ENCODE measurements around the gene GOLGA2. TPM values are rescaled to one million over a fixed set of nuclear protein-coding genes. Genes with fewer than 3 reads are reported as not detected.

GOLGA2 gene
- polyA plus RNA-seq, 3 donors from 2014 or later, result 4.3 to 11.7 (median 4.9) TPM

- DNase-seq, result peak; percentile 89 to 92 (median 91)
- H3K4me3 Mint-ChIP-seq, result peak overlapping the region; percentile 71 to 87 (median 77)
- no peaks in the 10 kb centered on the region for H3K36me3 Mint-ChIP-seq
- H3K27me3 Mint-ChIP-seq (ENCODE audit: low read depth in 3 of 3), result peaks cover 4 to 7% (median 6%) of the 10 kb centered on the region in 3 donors
- peak overlapping the region; percentile 62 to 88 (median 82) for H3K27ac Mint-ChIP-seq
- no peaks in the 10 kb centered on the region for H3K9me3 Mint-ChIP-seq
- peaks cover 24 to 31% of the 10 kb centered on the region in 2 donors for H3K4me1 Mint-ChIP-seq
These were observed 25.6 kb downstream of the GOLGA2 start for GRCh38 chr9:128249908-128250838.

- no peaks in the 10 kb centered on the region for H3K36me3 Mint-ChIP-seq
- peaks cover 24 to 31% of the 10 kb centered on the region in 2 donors for H3K4me1 Mint-ChIP-seq
- H3K4me3 Mint-ChIP-seq, result peak overlapping the region; percentile 71 to 87 (median 77)
- no peaks in the 10 kb centered on the region for H3K9me3 Mint-ChIP-seq
- DNase-seq, result no peak
- H3K27me3 Mint-ChIP-seq (ENCODE audit: low read depth in 3 of 3), result peaks cover 4 to 7% (median 5%) of the 10 kb centered on the region in 3 donors
- peak overlapping the region; percentile 69 to 88 (median 82) for H3K27ac Mint-ChIP-seq
These were observed 26.3 kb downstream of the GOLGA2 start for GRCh38 chr9:128249558-128249907.

GRCh38 chr9:128247226-128247803 is 28.5 kb downstream of the GOLGA2 start:
- Mint-ChIP-seq H3K27ac (no peak overlapping the region), H3K27me3 (ENCODE audit: low read depth in 3 of 3) (peaks cover 4 to 13% (median 8%) of the 10 kb centered on the region in 3 donors), H3K9me3 (no peaks in the 10 kb centered on the region), H3K4me1 (peaks cover 27 to 40% of the 10 kb centered on the region in 2 donors), H3K4me3 (no peak overlapping the region), H3K36me3 (no peaks in the 10 kb centered on the region)
- DNase-seq, result no peak

GRCh38 chr9:128246471-128246870 is 29.3 kb downstream of the GOLGA2 start:
- Mint-ChIP-seq H3K27me3 (ENCODE audit: low read depth in 3 of 3) (peaks cover 4 to 11% (median 7%) of the 10 kb centered on the region in 3 donors), H3K27ac (no peak overlapping the region), H3K9me3 (no peaks in the 10 kb centered on the region), H3K4me3 (no peak overlapping the region), H3K36me3 (no peaks in the 10 kb centered on the region), H3K4me1 (peaks cover 20 to 32% of the 10 kb centered on the region in 2 donors)
- DNase-seq, result no peak

GRCh38 chr9:128245421-128246151 is 30.2 kb downstream of the GOLGA2 start:
- H3K9me3 Mint-ChIP-seq, result no peaks in the 10 kb centered on the region
- peak overlapping the region in 2 of 6 donors; percentile 26 to 63 for H3K27ac Mint-ChIP-seq
- no peaks in the 10 kb centered on the region for H3K36me3 Mint-ChIP-seq
- H3K4me3 Mint-ChIP-seq, result peak overlapping the region in 1 of 5 donors; percentile 43
- peaks cover 16 to 25% of the 10 kb centered on the region in 2 donors for H3K4me1 Mint-ChIP-seq
- peaks cover 4 to 9% (median 7%) of the 10 kb centered on the region in 3 donors for H3K27me3 Mint-ChIP-seq (ENCODE audit: low read depth in 3 of 3)
- DNase-seq, result peak; percentile 22 to 33 (median 27)

GRCh38 chr9:128244837-128245231 is 31.0 kb downstream of the GOLGA2 start:
- Mint-ChIP-seq H3K36me3 (no peaks in the 10 kb centered on the region), H3K4me1 (peaks cover 13 to 22% of the 10 kb centered on the region in 2 donors), H3K4me3 (no peak overlapping the region), H3K27me3 (ENCODE audit: low read depth in 3 of 3) (peaks cover 4 to 9% (median 7%) of the 10 kb centered on the region in 3 donors), H3K27ac (no peak overlapping the region), H3K9me3 (no peaks in the 10 kb centered on the region)
- no peak for DNase-seq

- Mint-ChIP-seq H3K27ac (peak overlapping the region in 2 of 6 donors; percentile 29 to 44), H3K27me3 (ENCODE audit: low read depth in 3 of 3) (peaks cover 5 to 9% (median 7%) of the 10 kb centered on the region in 3 donors), H3K4me3 (no peak overlapping the region), H3K4me1 (peaks cover 12 to 18% of the 10 kb centered on the region in 2 donors), H3K36me3 (no peaks in the 10 kb centered on the region), H3K9me3 (no peaks in the 10 kb centered on the region)
- DNase-seq, result no peak
These were observed 31.5 kb downstream of the GOLGA2 start for GRCh38 chr9:128244091-128244836.

- no peak for DNase-seq
- peaks cover 12 to 18% of the 10 kb centered on the region in 2 donors for H3K4me1 Mint-ChIP-seq
- peaks cover 5 to 9% (median 7%) of the 10 kb centered on the region in 3 donors for H3K27me3 Mint-ChIP-seq (ENCODE audit: low read depth in 3 of 3)
- H3K27ac Mint-ChIP-seq, result peak overlapping the region in 1 of 6 donors; percentile 44
- H3K36me3 Mint-ChIP-seq, result no peaks in the 10 kb centered on the region
- no peaks in the 10 kb centered on the region for H3K9me3 Mint-ChIP-seq
- H3K4me3 Mint-ChIP-seq, result no peak overlapping the region
These were observed 32.4 kb downstream of the GOLGA2 start for GRCh38 chr9:128243215-128244018.

- Mint-ChIP-seq H3K27me3 (ENCODE audit: low read depth in 3 of 3) (peaks cover 5 to 9% (median 7%) of the 10 kb centered on the region in 3 donors), H3K27ac (no peak overlapping the region), H3K9me3 (no peaks in the 10 kb centered on the region)
These were observed 33.0 kb downstream of the GOLGA2 start for GRCh38 chr9:128242828-128243214.

GRCh38 chr9:128242124-128242523 is 33.7 kb downstream of the GOLGA2 start:
- H3K27me3 Mint-ChIP-seq (ENCODE audit: low read depth in 3 of 3), result peaks cover 5 to 9% (median 7%) of the 10 kb centered on the region in 3 donors
- no peak for DNase-seq
- no peak overlapping the region for H3K27ac Mint-ChIP-seq
- no peaks in the 10 kb centered on the region for H3K9me3 Mint-ChIP-seq
- peaks cover 12 to 18% of the 10 kb centered on the region in 2 donors for H3K4me1 Mint-ChIP-seq
- no peaks in the 10 kb centered on the region for H3K36me3 Mint-ChIP-seq
- no peak overlapping the region for H3K4me3 Mint-ChIP-seq

More at GRCh38 chr9:128242828-128243214, 33.0 kb downstream of the GOLGA2 start:
- DNase-seq, result no peak
- H3K4me1 Mint-ChIP-seq, result peaks cover 12 to 18% of the 10 kb centered on the region in 2 donors
- H3K4me3 Mint-ChIP-seq, result no peak overlapping the region
- no peaks in the 10 kb centered on the region for H3K36me3 Mint-ChIP-seq

GRCh38 chr9:128233817-128234406 is 41.9 kb downstream of the GOLGA2 start:
- Mint-ChIP-seq H3K36me3 (no peaks in the 10 kb centered on the region), H3K27me3 (ENCODE audit: low read depth in 3 of 3) (peaks cover 0 to 1% (median 0%) of the 10 kb centered on the region in 3 donors), H3K4me1 (no peaks in the 10 kb centered on the region), H3K9me3 (no peaks in the 10 kb centered on the region), H3K27ac (no peak overlapping the region), H3K4me3 (no peak overlapping the region)
- no peak for DNase-seq
